NB4 (cell line): Measurements from ENCODE around the gene GALM.

Source experiments
- CTCF ChIP-seq: IDR thresholded peaks from one replicate; pipeline ENCODE4 v1.5.1; 2012; ENCODE audit warnings: low read depth, low read length
- MAX ChIP-seq: IDR thresholded peaks from 2 replicates; pipeline ENCODE4 v1.6.1; 2011; ENCODE audit warnings: low read depth, low read length
- MYC ChIP-seq: IDR thresholded peaks from 2 replicates; pipeline ENCODE4 v1.6.1; 2011; ENCODE audit warnings: low read depth, low read length

- TF ChIP-seq CTCF (no peak), MYC (no peak), MAX (no peak)
Measured at GRCh38 chr2:38668092-38668491, 2.2 kb downstream of the GALM start.
